Caco-2 (cell line): ENCODE data around the gene COPS4. TPM values are rescaled to one million over a fixed set of nuclear protein-coding genes. Genes with fewer than 3 reads are reported as not detected.
"Not testable (repeated sequence)": the region's sequence is repeated elsewhere in the genome, so short reads cannot be mapped to it uniquely, and the experiment has no call there.

ENCODE experiments used
- BruUV-seq: library from RNA; stranded (reverse); fragments of 400-500 nt; replicated peaks from 2 replicates; lab custom pipeline; 2021; lab: Mats Ljungman, UMichigan
- CTCF ChIA-PET: fragments of 300-600 bp; sonication (Branson Sonifier 250); formaldehyde crosslinking; loops from one replicate; lab custom pipeline; 2022; ENCODE audit warnings: antibody characterized with exemption; lab: Charles Lee
- POLR2A ChIA-PET: fragments of 300-600 bp; sonication (Branson Sonifier 250); formaldehyde crosslinking; loops from one replicate; lab custom pipeline; 2022; ENCODE audit warnings: antibody characterized with exemption; lab: Charles Lee
- DNase-seq, 2 experiments: peaks; one replicate each; pipeline versions ENCODE4 v3.0.0 to v3.0.0-alpha.2; 2020 to 2022
- H3K27me3 ChIP-seq: replicated peaks from 2 replicates; pipeline ENCODE4 v1.6.0; 2011; ENCODE audit warnings: low read length; ENCODE audit not compliant: control insufficient read depth, insufficient read depth
- H3K36me3 ChIP-seq: 2 replicates; pipeline ENCODE4 v1.5.1; 2011; ENCODE audit warnings: low read length; ENCODE audit not compliant: control insufficient read depth, insufficient read depth
- H3K4me1 ChIP-seq: fragments of 250-450 bp; sonication (Bioruptor Pico); 2 replicates; pipeline ENCODE4 v1.5.1; 2020; ENCODE audit warnings: mild to moderate bottlenecking
- H3K4me3 ChIP-seq: 2 replicates; pipeline ENCODE4 v1.5.1; 2011; ENCODE audit warnings: low read depth, mild to moderate bottlenecking, control low read depth, low read length
- H3K9me3 ChIP-seq: fragments of 250-450 bp; sonication (Bioruptor Pico); 2 replicates; pipeline ENCODE4 v1.5.1; 2020; ENCODE audit warnings: mild to moderate bottlenecking, moderate library complexity
- H3K27ac Mint-ChIP-seq: one replicate; pipeline ENCODE4 v1.8.0; 2022; ENCODE audit warnings: mixed read lengths; ENCODE audit not compliant: unreplicated experiment
- H3K27me3 Mint-ChIP-seq: one replicate; pipeline ENCODE4 v1.8.0; 2022; ENCODE audit warnings: mixed read lengths; ENCODE audit not compliant: insufficient read depth, unreplicated experiment
- H3K36me3 Mint-ChIP-seq: one replicate; pipeline ENCODE4 v1.8.0; 2022; ENCODE audit warnings: mild to moderate bottlenecking, mixed read lengths; ENCODE audit not compliant: insufficient read depth, unreplicated experiment
- H3K4me1 Mint-ChIP-seq: one replicate; pipeline ENCODE4 v1.8.0; 2022; ENCODE audit warnings: low read depth, mixed read lengths; ENCODE audit not compliant: unreplicated experiment
- H3K4me3 Mint-ChIP-seq: one replicate; pipeline ENCODE4 v1.8.0; 2022; ENCODE audit warnings: mild to moderate bottlenecking, moderate library complexity, mixed read lengths; ENCODE audit not compliant: unreplicated experiment
- H3K9me3 Mint-ChIP-seq: one replicate; pipeline ENCODE4 v1.8.0; 2022; ENCODE audit warnings: mixed read lengths; ENCODE audit not compliant: unreplicated experiment
- CTCF ChIP-seq, 2 experiments: fragments of 200-600 bp in 1 of 2; IDR thresholded peaks; 1 replicate in 1 of 2; 2 replicates in 1 of 2; pipeline versions ENCODE4 v1.5.1 to v1.8.0; 2011 to 2022; ENCODE audit warnings: antibody characterized with exemption in 1 of 2, control low read depth in 1 of 2, inconsistent platforms in 1 of 2, low read depth in 1 of 2, low read length in 1 of 2, mild to moderate bottlenecking in 1 of 2, moderate library complexity in 1 of 2; ENCODE audit not compliant: insufficient read depth in 1 of 2, severe bottlenecking in 1 of 2, unreplicated experiment in 1 of 2
- intact Hi-C: fragments of 100-400 bp; cut with micrococcal nuclease; formaldehyde crosslinking; loops from one replicate; pipeline ENCODE4 v1.10.0; 2022; ENCODE audit not compliant: unreplicated experiment
- total RNA-seq: library from RNA; stranded (reverse); gene quantifications from 2 replicates; pipeline ENCODE4 v1.2.3, GENCODE V29; 2022

COPS4 gene
- total RNA-seq, 1 experiment from 2014 or later: 36.3 TPM

GRCh38 chr4:83022724-83023450 is 12.1 kb upstream of the COPS4 start:
- DNase-seq: no peak
- H3K27me3 Mint-ChIP-seq: no peaks in the 10 kb centered on the region
- Histone ChIP-seq H3K4me3 (no peak overlapping the region), H3K27me3 (no peaks in the 10 kb centered on the region), H3K9me3 (no peaks in the 10 kb centered on the region; the same call in 1 of the 2 replicates), H3K4me1 (no peaks in the 10 kb centered on the region), H3K36me3 (no peaks in the 10 kb centered on the region)
- no peak overlapping the region for H3K27ac Mint-ChIP-seq
- intact Hi-C loops: no loop called here
- peaks cover 19% of the 10 kb centered on the region for H3K9me3 Mint-ChIP-seq
- no TSS peak for BruUV-seq
- ChIA-PET CTCF (no interaction called here), POLR2A (no interaction called here)
- no peaks in the 10 kb centered on the region for H3K4me1 Mint-ChIP-seq
- TF ChIP-seq CTCF (IDR thresholded peaks at IDR 0.05; ENCODE audit: insufficient read depth in 1 of 2, low read depth in 1 of 2, low read length in 1 of 2, severe bottlenecking in 1 of 2, unreplicated experiment in 1 of 2): no peak
- no peaks in the 10 kb centered on the region for H3K36me3 Mint-ChIP-seq
- H3K4me3 Mint-ChIP-seq: no peak overlapping the region

GRCh38 chr4:83023599-83023998 is 11.4 kb upstream of the COPS4 start:
- H3K36me3 ChIP-seq, H3K4me1 ChIP-seq, DNase-seq, BruUV-seq, H3K27me3 Mint-ChIP-seq, H3K9me3 ChIP-seq, POLR2A ChIA-PET, H3K27me3 ChIP-seq, H3K36me3 Mint-ChIP-seq, intact Hi-C loops, H3K27ac Mint-ChIP-seq, CTCF ChIA-PET, H3K4me3 Mint-ChIP-seq, H3K4me3 ChIP-seq, H3K4me1 Mint-ChIP-seq: not testable (repeated sequence)
- peaks cover 19% of the 10 kb centered on the region for H3K9me3 Mint-ChIP-seq

- ChIA-PET POLR2A (no interaction called here), CTCF (no interaction called here)
- H3K36me3 Mint-ChIP-seq: no peaks in the 10 kb centered on the region
- Histone ChIP-seq H3K4me1 (no peaks in the 10 kb centered on the region), H3K27me3 (no peaks in the 10 kb centered on the region), H3K36me3 (no peaks in the 10 kb centered on the region), H3K9me3 (no peaks in the 10 kb centered on the region; the same call in 1 of the 2 replicates), H3K4me3 (no peak overlapping the region)
- H3K9me3 Mint-ChIP-seq: peaks cover 19% of the 10 kb centered on the region
- no peak overlapping the region for H3K27ac Mint-ChIP-seq
- BruUV-seq: no TSS peak
- intact Hi-C loops: no loop called here
- TF ChIP-seq CTCF (IDR thresholded peaks at IDR 0.05; ENCODE audit: insufficient read depth in 1 of 2, low read depth in 1 of 2, low read length in 1 of 2, severe bottlenecking in 1 of 2, unreplicated experiment in 1 of 2): no peak
- H3K4me3 Mint-ChIP-seq: no peak overlapping the region
- H3K4me1 Mint-ChIP-seq: no peaks in the 10 kb centered on the region
- no peak for DNase-seq
- H3K27me3 Mint-ChIP-seq: no peaks in the 10 kb centered on the region
Measured at GRCh38 chr4:83024233-83024632, 10.8 kb upstream of the COPS4 start.
